ENCODE data around the gene RCSD1.

The RCSD1 gene

GRCh38 chr1:167635941-167636340, 5.9 kb downstream of the RCSD1 start:
- H4K20me1 ChIP-seq (ENCODE audit: insufficient read depth, low read length): no peaks in the 10 kb centered on the region
- no peak overlapping the region for H2AFZ ChIP-seq (ENCODE audit: low read length)
- H3K9ac ChIP-seq (ENCODE audit: low read length): peak overlapping the region; percentile 22; the same call in 1 of the 2 replicates
- H3F3A ChIP-seq (ENCODE audit: insufficient read depth, low read length): no peaks in the 10 kb centered on the region
- no peaks in the 10 kb centered on the region for H3K9me3 ChIP-seq (ENCODE audit: low read length)
- H3K27ac ChIP-seq (ENCODE audit: low read depth, low read length, poor library complexity, severe bottlenecking): peak overlapping the region; percentile 99
- peaks cover 58% of the 10 kb centered on the region for H3K79me2 ChIP-seq (ENCODE audit: insufficient read depth, low read length)
- H3K36me3 ChIP-seq (ENCODE audit: insufficient read depth, low read length): peaks cover 99% of the 10 kb centered on the region
- no peaks in the 10 kb centered on the region for H3K27me3 ChIP-seq (ENCODE audit: insufficient read depth, low read length)
- peak overlapping the region; percentile 86 for H3K4me2 ChIP-seq (ENCODE audit: low read length)
- H3K9me2 ChIP-seq (ENCODE audit: low read depth, low read length): no peaks in the 10 kb centered on the region
- peaks cover 69% of the 10 kb centered on the region for H3K4me1 ChIP-seq (ENCODE audit: insufficient read depth, low read length, severe bottlenecking)
- TF ChIP-seq CTCF (IDR thresholded peaks at IDR 0.05; ENCODE audit: low read length) (no peak), EZH2 (IDR thresholded peaks at IDR 0.05; ENCODE audit: borderline replicate concordance, low read length) (no peak)
- peak overlapping the region; percentile 3 for H3K4me3 ChIP-seq (ENCODE audit: low read depth, low read length, poor library complexity, severe bottlenecking)

GRCh38 chr1:167638064-167638463, 8.0 kb downstream of the RCSD1 start:
- Histone ChIP-seq H3K9me3 (ENCODE audit: low read length) (no peaks in the 10 kb centered on the region), H3K9me2 (ENCODE audit: low read depth, low read length) (no peaks in the 10 kb centered on the region), H3K79me2 (ENCODE audit: insufficient read depth, low read length) (peaks cover 38% of the 10 kb centered on the region), H3K36me3 (ENCODE audit: insufficient read depth, low read length) (peaks cover 100% of the 10 kb centered on the region), H4K20me1 (ENCODE audit: insufficient read depth, low read length) (no peaks in the 10 kb centered on the region), H3K4me1 (ENCODE audit: insufficient read depth, low read length, severe bottlenecking) (peaks cover 51% of the 10 kb centered on the region), H3K4me2 (ENCODE audit: low read length) (no peak overlapping the region), H3K9ac (ENCODE audit: low read length) (no peak overlapping the region), H3F3A (ENCODE audit: insufficient read depth, low read length) (no peaks in the 10 kb centered on the region), H3K4me3 (ENCODE audit: low read depth, low read length, poor library complexity, severe bottlenecking) (no peak overlapping the region), H3K27ac (ENCODE audit: low read depth, low read length, poor library complexity, severe bottlenecking) (peak overlapping the region; percentile 99), H3K27me3 (ENCODE audit: insufficient read depth, low read length) (no peaks in the 10 kb centered on the region), H2AFZ (ENCODE audit: low read length) (no peak overlapping the region)
- no peak for TF ChIP-seq EZH2 (IDR thresholded peaks at IDR 0.05; ENCODE audit: borderline replicate concordance, low read length)
- no peak for TF ChIP-seq CTCF (IDR thresholded peaks at IDR 0.05; ENCODE audit: low read length)

GRCh38 chr1:167640051-167640450, 10.0 kb downstream of the RCSD1 start:
- no peak overlapping the region for H3K4me2 ChIP-seq (ENCODE audit: low read length)
- no peaks in the 10 kb centered on the region for H3F3A ChIP-seq (ENCODE audit: insufficient read depth, low read length)
- H3K9me2 ChIP-seq (ENCODE audit: low read depth, low read length): no peaks in the 10 kb centered on the region
- TF ChIP-seq EZH2 (IDR thresholded peaks at IDR 0.05; ENCODE audit: borderline replicate concordance, low read length) (no peak), CTCF (IDR thresholded peaks at IDR 0.05; ENCODE audit: low read length) (no peak)
- peaks cover 91% of the 10 kb centered on the region for H3K36me3 ChIP-seq (ENCODE audit: insufficient read depth, low read length)
- H3K27me3 ChIP-seq (ENCODE audit: insufficient read depth, low read length): no peaks in the 10 kb centered on the region
- peaks cover 31% of the 10 kb centered on the region for H3K4me1 ChIP-seq (ENCODE audit: insufficient read depth, low read length, severe bottlenecking)
- no peak overlapping the region for H3K27ac ChIP-seq (ENCODE audit: low read depth, low read length, poor library complexity, severe bottlenecking)
- peaks cover 29% of the 10 kb centered on the region for H3K79me2 ChIP-seq (ENCODE audit: insufficient read depth, low read length)
- no peaks in the 10 kb centered on the region for H4K20me1 ChIP-seq (ENCODE audit: insufficient read depth, low read length)
- no peaks in the 10 kb centered on the region for H3K9me3 ChIP-seq (ENCODE audit: low read length)
- H3K4me3 ChIP-seq (ENCODE audit: low read depth, low read length, poor library complexity, severe bottlenecking): no peak overlapping the region
- no peak overlapping the region for H2AFZ ChIP-seq (ENCODE audit: low read length)
- H3K9ac ChIP-seq (ENCODE audit: low read length): no peak overlapping the region

Data from OCI-LY1 (cell line).